ENCODE results near the gene DUSP12. TPM values are rescaled to one million over a fixed set of nuclear protein-coding genes. Genes with fewer than 3 reads are reported as not detected.

DUSP12 gene
- total RNA-seq, 3 donors from 2014 or later, result 14.6 to 44.9 (median 36.1) TPM

- H3K27ac ChIP-seq, result no peak overlapping the region
- no peaks in the 10 kb centered on the region for H3K36me3 ChIP-seq
These were observed 13.7 kb upstream of the DUSP12 start for GRCh38 chr1:161735837-161736236.

GRCh38 chr1:161736335-161736969, 13.1 kb upstream of the DUSP12 start:
- Histone ChIP-seq H3K36me3 (no peaks in the 10 kb centered on the region), H3K9me3 (no peaks in the 10 kb centered on the region), H3K27me3 (no peaks in the 10 kb centered on the region), H3K4me3 (no peak overlapping the region), H3K27ac (no peak overlapping the region), H3K4me1 (no peaks in the 10 kb centered on the region)
- no peak for DNase-seq (ENCODE audit: low spot score in 2 of 2)
- TF ChIP-seq POLR2A (IDR thresholded peaks at IDR 0.05) (no peak), CTCF (IDR thresholded peaks at IDR 0.05) (no peak), POLR2AphosphoS5 (IDR thresholded peaks at IDR 0.05) (no peak)
- intact Hi-C loops (cut with DNase I; ENCODE audit: low total_unique reads), result no loop called here

More at GRCh38 chr1:161735837-161736236, 13.7 kb upstream of the DUSP12 start:
- no peaks in the 10 kb centered on the region for H3K9me3 ChIP-seq
- no peaks in the 10 kb centered on the region for H3K4me1 ChIP-seq
- DNase-seq (ENCODE audit: low spot score in 2 of 2), result no peak
- TF ChIP-seq CTCF (IDR thresholded peaks at IDR 0.05) (no peak), POLR2A (IDR thresholded peaks at IDR 0.05) (no peak), POLR2AphosphoS5 (IDR thresholded peaks at IDR 0.05) (no peak)
- no peaks in the 10 kb centered on the region for H3K27me3 ChIP-seq
- no peak overlapping the region for H3K4me3 ChIP-seq
- intact Hi-C loops (cut with DNase I; ENCODE audit: low total_unique reads), result no loop called here

GRCh38 chr1:161737625-161738024, 12.0 kb upstream of the DUSP12 start:
- intact Hi-C loops (cut with DNase I; ENCODE audit: low total_unique reads), result no loop called here
- no peaks in the 10 kb centered on the region for H3K27me3 ChIP-seq
- no peaks in the 10 kb centered on the region for H3K9me3 ChIP-seq
- H3K27ac ChIP-seq, result no peak overlapping the region
- no peaks in the 10 kb centered on the region for H3K4me1 ChIP-seq
- H3K4me3 ChIP-seq, result no peak overlapping the region
- no peaks in the 10 kb centered on the region for H3K36me3 ChIP-seq
- TF ChIP-seq CTCF (IDR thresholded peaks at IDR 0.05), result no peak
- TF ChIP-seq POLR2A (IDR thresholded peaks at IDR 0.05), result no peak
- no peak for TF ChIP-seq POLR2AphosphoS5 (IDR thresholded peaks at IDR 0.05)
- no peak for DNase-seq (ENCODE audit: low spot score in 2 of 2)

GRCh38 chr1:161738627-161739287, 10.8 kb upstream of the DUSP12 start:
- no peak for DNase-seq (ENCODE audit: low spot score in 2 of 2)
- Histone ChIP-seq H3K4me3 (no peak overlapping the region), H3K36me3 (no peaks in the 10 kb centered on the region)

More at GRCh38 chr1:161738627-161739287, 10.8 kb upstream of the DUSP12 start:
- no peaks in the 10 kb centered on the region for H3K9me3 ChIP-seq
- no peaks in the 10 kb centered on the region for H3K4me1 ChIP-seq
- H3K27ac ChIP-seq, result no peak overlapping the region
- H3K27me3 ChIP-seq, result no peaks in the 10 kb centered on the region
- TF ChIP-seq CTCF (IDR thresholded peaks at IDR 0.05) (peak in 1 of 3 donors; percentile 13), POLR2AphosphoS5 (IDR thresholded peaks at IDR 0.05) (no peak), POLR2A (IDR thresholded peaks at IDR 0.05) (no peak)
- intact Hi-C loops (cut with DNase I; ENCODE audit: low total_unique reads), result no loop called here
